Stimulated activated CD4-positive, alpha-beta T cell treated with anti-CD3 and anti-CD28 coated beads, Interleukin-15, amount 100 ng/mL, for 1 hour (primary cell): ENCODE data around the gene C4orf33.
"Not testable (repeated sequence)": the region's sequence is repeated elsewhere in the genome, so short reads cannot be mapped to it uniquely, and the experiment has no call there.

Source experiments
- DNase-seq, 2 donors: peaks; one replicate each; pipeline ENCODE4 v3.0.0-alpha.2; 2020; ENCODE audit warnings: low read depth in 1 of 2, low spot score in 1 of 2

The C4orf33 gene

GRCh38 chr4:129126614-129127013 lies 30.7 kb downstream of the C4orf33 start:
- not testable (repeated sequence) for DNase-seq

DNA sequence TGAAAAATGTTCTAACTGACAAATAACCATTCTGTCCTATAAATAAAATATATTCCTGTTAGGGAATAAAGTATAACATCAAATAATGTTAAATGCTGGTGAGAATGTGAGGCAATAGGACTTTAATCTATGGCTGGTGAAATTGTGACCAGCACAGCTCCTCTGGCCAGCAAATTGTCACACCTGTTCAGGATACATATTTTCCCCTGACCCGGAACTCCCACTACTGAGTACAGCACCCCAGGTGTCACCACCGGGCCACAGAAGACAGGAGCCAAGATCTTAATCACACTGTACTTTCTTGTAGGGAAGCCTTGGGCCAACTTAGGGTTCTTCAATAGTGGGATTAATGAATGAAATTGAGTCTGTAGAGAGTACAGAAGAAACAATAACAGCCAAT lies 33.2 kb downstream of the C4orf33 start:
- no peak for DNase-seq

- no peak for DNase-seq
These were observed 35.4 kb downstream of the C4orf33 start for GRCh38 chr4:129131343-129131742.

- no peak for DNase-seq
These were observed 40.5 kb downstream of the C4orf33 start for GRCh38 chr4:129136433-129136832.

DNA sequence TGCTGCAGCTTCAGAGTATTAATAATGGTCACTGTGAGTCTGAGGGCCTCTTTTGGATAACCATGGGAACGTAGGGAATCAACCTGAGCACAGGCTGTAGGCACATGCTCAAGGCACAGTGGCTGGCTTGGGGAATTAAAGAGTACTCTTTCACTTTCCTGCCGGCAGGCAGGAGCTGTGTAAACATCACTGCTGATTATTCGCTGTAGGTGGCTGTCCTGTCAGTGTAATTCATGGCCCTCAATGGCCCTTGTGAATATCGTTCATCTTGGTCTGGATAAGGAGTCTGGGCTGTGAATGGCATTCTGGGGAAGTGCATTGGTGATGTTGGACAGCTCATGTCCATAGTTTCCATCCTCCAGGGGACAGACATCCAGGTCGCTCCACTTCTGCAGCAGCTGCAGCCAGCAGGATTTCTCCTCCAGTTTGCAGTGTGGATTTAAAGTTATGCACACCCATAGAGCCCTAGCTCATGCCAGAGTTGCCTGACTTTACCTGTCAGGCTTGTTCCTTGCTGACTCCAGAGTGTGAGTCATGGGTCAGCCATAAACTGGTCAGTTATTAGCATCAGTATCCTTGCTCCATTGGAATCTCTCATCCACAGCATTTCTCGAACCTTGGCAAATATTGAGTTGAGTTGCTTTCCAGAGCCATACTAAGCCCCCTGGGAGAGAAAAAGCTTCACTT lies 43.0 kb downstream of the C4orf33 start:
- no peak for DNase-seq

- no peak for DNase-seq
These were observed 44.6 kb downstream of the C4orf33 start for GRCh38 chr4:129140521-129140920.

GRCh38 chr4:129143359-129143758 lies 47.4 kb downstream of the C4orf33 start:
- no peak for DNase-seq

DNA sequence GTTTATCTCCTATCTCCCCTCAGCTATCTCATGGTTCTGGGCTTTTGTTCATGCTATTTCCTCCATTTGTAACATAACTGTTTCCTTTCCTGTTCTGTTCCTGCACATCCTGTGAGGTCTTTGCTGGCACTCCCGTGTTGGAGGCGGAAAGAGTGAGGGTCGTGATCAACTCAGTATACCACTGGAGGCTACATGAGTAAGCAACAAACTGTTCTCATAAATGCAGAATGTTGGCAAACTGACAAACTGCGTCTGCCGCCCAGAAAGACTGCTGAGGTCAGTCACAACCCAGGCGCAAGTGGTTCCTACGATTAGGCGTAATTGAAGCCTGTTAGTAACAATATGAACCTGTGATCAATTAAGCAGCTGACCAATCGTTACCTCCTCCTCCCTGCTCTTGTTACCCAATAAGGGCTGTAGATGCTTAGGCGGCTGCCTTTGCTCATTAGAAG lies 48.8 kb downstream of the C4orf33 start:
- no peak for DNase-seq

GRCh38 chr4:129145222-129145730 lies 49.3 kb downstream of the C4orf33 start:
- no peak for DNase-seq

GRCh38 chr4:129146639-129147038 lies 50.7 kb downstream of the C4orf33 start:
- DNase-seq = no peak

DNA sequence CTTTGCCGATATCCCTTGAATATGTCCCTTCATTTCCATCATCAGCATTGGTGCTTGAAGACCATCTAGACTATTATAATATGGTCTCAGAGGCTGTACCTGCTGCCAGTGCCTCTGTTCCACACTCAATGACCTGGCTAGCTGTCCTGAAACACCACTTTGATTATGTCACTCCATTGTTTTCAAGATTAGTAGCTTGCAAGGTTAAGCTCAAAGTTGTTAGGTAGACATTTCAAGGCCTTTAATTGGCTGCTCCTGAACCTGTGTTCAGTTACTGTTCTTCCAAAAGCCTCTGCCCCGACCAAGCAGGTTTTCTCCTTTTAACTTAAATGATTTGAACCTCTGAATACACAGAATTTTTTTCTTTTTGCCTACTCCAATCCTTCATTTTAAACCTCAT lies 52.9 kb downstream of the C4orf33 start:
- DNase-seq = no peak

DNA sequence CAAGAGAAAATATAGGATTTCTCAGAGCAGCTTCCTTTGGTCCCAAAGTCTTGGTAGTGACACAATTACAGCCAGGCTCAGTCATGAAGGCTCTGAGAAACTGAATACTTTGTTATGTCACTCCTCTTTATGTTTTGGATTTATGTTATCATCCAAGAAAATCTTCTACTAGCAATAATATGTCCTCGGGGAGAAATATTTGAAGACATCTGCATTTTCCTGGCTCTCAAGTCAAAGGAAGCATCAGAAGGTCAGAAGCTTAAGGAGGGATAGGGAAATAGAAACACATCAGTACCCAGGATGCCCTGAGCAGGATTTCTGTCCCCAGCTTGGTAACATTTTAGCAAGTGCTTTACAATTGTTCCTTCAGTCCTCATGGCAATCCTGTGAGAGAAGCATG lies 54.0 kb downstream of the C4orf33 start:
- no peak for DNase-seq

- DNase-seq = no peak
These were observed 56.4 kb downstream of the C4orf33 start for GRCh38 chr4:129152350-129152749.

DNA sequence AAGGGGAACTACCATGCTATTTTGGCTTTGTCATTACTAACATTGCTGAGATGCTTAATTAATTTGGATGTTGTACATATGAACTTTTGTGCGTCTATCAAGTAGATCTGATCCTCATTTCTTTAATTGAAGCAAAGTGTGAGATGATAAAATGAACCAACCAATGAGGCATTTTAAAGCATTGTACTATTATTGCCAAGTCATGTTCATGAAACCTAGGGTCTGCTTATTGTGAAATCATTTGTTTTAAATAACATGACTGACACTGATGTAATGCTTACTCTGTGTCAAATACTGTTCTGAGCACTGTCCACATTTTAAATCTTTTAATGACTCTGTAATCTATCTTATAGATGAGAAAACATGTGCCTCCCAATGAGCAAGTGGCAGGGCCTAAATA lies 57.7 kb downstream of the C4orf33 start:
- no peak for DNase-seq

- no peak for DNase-seq
These were observed 66.5 kb downstream of the C4orf33 start for GRCh38 chr4:129162450-129162849.

DNA sequence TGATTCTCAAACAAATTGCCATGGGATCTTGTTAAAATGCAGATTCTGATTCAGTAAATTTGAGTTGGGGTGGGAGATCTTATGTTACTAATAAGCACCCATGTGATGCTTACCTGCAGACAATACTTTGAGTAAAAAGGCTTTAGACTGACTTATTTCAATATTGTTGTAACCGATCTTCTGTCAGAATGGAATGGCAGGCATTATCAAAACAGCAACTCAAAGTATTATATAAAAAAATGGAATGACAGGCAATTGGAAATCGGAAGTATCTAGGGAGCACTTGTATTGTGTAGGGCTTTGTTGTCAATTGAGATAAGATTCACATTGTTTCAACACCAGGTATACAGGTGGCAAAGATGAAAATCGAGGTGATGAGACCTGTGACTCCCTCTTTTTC lies 67.5 kb downstream of the C4orf33 start:
- DNase-seq = no peak

DNA sequence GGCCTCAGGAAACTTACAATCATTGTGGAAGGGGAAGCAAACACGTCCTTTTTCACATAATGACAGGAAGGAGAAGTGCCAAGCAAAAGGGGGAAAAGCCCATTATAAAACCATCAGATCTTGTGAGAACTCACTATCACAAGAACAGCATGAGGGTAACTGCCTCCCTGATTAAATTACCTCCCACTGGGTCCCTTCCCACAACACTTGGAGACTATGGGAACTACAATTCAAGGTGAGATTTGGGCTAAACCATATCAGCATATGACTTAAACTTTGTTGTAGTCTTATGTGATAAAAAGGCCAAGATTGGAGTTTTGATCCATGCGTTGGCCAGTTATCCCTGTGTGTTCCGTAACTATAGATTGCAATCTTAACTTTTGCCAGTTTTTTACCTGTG lies 68.3 kb downstream of the C4orf33 start:
- no peak for DNase-seq
